Smooth muscle cell of the brain vasculature (primary cell): Measurements from ENCODE around the gene SNX4.
A peak's percentile ranks its signal among the peaks of the same experiment; 100 is the strongest.
"Not testable (repeated sequence)": the region's sequence is repeated elsewhere in the genome, so short reads cannot be mapped to it uniquely, and the experiment has no call there.

Experiments used
- DNase-seq: peaks from one replicate; pipeline ENCODE4 v3.0.0-alpha.2; 2012; ENCODE audit warnings: low read depth, low spot score

SNX4 gene

DNA sequence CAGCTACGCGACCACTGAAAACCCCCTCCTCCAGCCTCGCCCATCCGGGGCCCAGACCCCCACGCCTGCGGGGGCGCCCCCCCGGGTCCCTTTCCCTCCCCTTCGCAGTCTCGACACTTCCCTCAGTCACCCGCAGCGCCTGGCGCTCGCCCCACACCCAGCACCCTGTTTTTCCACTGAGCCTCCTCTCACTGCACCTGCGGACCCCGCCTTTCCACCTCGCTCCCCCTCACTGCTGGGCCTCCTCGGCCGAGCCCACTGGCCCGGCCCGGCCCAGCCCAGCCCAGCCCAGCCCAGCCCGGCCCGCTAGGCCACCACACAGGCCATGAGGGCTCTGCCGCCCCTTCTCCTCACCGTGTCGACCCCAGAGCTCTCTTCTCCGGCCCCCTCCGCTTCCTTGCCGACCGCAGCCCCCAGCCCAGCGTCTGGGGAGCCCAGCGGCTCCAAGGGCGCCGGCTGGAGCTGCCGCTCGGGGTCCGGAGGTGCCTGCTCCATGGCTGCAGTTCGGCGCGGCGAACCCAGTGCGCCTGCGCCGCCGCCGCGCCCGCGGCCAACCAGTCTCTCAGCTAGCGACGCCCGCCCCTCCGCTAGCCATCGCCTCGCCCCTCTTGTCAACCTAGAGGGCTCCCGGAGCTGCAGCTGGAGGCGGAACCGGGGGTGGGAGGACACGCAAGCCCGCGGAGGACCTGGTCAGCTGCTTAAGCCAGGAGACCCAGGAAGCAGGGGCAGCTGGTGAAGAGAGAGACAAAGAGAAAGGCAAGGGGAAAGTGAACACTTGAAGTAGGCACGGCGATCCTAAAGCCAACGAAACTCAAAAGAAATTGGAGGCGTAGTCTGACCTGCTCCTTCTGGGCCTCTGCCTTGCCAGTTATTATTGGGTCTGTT is at the start of gene SNX4:
TSS of gene SNX4 (minus strand) at position 525 of the 885 bp plus-strand sequence. CDS start at position 495, 30 bp downstream.
- peak; percentile 89 for DNase-seq

GRCh38 chr3:125556314-125556713 is 36.3 kb upstream of the SNX4 start:
- no peak for DNase-seq

DNA sequence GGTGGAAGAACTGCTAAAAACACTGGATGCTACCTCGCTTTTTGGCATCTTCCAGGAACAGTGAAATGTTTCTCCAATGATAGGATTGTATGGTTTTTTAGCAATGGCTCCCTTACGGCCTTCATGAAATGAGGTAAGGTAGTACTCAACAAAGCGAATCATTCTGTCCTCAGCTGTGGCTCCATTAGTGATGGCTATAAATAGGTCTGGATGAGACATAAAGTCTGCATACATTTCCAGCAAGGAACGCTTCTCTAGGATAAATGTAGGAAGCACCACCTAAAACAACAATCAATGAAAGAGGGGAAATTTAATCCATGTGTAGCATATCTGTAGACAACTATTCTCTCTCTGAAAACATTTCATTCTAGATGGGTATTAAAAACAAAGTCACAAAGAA is 32.4 kb upstream of the SNX4 start:
- DNase-seq, result no peak

GRCh38 chr3:125528920-125529319 is 8.9 kb upstream of the SNX4 start:
- DNase-seq, result no peak

DNA sequence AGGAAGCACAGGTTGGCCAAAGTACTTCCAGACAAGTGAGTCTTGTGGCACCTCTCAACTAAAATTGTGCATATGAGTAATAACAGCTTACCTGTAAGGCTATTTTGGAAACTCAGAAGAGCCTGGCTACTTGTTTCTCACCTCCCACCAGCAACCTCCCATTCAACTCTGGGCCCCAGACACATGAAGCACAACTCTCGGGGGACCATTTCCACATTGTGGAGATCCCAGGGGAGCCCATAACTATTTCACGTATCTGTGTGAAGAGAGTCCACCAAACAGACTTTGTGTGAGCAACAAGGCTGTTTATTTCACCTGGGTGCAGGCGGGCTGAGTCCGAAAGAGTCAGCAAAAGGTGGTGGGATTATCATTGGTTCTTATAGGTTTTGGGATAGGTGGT is 5.2 kb upstream of the SNX4 start:
- no peak for DNase-seq

GRCh38 chr3:125520563-125520919 is 539 bp upstream of the SNX4 start:
- not testable (repeated sequence) for DNase-seq

DNA sequence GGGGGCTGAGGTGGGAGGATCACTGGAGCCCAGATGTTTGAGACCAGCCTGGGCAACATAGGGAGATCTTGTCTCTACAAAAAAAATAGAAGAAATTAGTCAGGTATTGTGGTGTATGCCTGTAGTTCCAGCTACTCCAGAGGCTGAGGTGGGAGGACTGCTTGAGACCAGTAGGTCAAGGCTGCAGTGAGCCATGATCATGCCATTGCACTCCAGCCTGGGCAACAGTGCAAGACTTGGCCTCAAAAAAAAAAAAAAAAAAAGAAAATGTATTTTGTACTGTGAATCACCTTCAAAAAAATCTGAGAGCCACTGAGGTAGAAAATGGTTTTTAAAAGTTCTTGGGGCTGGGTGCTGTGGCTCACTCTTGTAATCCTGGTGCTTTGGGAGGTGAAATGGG is 4.6 kb downstream of the SNX4 start:
- no peak for DNase-seq

DNA sequence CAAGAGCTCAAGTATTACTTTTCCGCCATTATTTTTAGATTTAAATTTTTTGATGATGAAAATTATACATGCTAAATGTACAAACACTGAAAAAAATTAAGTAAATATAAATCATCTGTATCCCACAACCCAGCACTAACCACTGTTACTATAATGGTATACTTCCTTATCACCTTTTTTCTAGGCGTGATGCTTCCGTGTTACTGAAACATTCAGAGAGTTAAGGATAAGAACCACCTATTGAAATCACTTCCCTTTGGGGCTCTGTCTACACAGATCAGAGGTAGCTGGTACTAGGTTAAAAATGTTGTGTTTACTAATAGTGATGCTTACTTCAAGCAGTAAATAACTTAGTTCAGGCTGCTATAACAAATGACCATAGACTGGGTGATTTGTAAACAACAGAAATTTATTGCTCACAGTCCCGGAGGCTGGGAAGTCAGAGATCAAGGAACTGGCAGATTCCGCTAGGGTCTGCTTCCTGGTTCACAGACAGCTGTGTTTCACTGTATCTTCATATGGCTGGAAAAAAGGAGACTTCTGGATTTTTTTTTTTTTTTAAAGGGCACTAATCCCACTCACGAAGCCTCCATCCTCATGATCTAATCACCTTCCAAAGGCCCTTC is 6.4 kb downstream of the SNX4 start:
- DNase-seq, result no peak

- no peak for DNase-seq
These were observed 7.7 kb downstream of the SNX4 start for GRCh38 chr3:125512135-125512920.

GRCh38 chr3:125511420-125512118 is 8.4 kb downstream of the SNX4 start:
- no peak for DNase-seq

DNA sequence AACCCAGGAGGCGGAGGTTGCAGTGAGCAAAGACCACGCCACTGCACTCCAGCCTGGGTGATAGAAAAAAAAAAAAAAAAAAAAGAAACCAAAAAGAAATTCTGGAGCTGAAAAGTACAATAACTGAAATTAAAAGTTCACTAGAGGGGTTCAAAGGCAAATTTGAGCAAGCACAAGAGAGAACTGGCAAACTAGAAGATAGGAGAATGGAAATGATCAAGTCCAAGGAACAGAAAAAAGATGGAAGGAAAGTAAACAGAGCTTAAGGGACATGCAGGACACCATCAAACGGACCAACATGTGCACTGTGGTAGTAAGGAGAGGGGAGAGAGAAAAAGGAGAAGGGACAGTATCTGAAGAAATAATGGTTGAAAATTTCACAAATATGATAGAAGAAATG is 12.9 kb downstream of the SNX4 start:
- no peak for DNase-seq

DNA sequence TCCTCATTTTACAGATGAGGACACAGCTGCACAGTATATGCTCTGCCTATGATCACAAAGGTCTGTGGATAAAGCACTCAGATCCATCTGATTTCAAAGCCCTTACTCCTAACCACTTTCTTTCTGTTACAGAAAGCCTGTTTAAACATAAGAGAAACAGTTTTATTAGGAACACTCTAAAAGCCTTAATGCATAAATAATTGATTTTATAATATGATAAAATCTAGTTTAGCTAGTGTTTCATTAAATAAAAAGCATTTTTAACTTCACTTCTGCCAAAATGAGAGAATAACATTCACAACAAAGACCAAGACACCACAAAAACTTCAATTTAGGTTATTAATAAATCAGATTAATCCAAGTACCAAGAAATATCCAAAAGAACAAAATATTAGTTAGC is 21.4 kb downstream of the SNX4 start:
- DNase-seq, result no peak

DNA sequence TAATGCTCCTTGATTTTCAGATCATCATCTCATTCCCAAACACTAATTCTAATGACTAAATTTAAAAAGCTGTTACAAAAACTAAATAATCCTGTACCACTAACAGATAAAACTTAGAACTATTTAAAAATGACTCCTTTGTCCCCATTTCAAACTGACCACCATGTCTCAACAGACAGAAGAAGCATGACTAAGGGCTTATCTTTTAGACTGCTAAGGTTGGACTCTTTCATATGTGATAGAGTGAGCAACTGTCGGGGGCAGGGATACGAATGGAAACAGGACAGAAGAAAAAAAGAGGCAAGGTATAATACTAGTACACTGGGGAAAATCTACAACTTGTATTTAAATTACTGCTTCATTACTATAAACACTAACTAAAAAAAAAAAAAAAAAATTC is 23.3 kb downstream of the SNX4 start:
- DNase-seq, result no peak

DNA sequence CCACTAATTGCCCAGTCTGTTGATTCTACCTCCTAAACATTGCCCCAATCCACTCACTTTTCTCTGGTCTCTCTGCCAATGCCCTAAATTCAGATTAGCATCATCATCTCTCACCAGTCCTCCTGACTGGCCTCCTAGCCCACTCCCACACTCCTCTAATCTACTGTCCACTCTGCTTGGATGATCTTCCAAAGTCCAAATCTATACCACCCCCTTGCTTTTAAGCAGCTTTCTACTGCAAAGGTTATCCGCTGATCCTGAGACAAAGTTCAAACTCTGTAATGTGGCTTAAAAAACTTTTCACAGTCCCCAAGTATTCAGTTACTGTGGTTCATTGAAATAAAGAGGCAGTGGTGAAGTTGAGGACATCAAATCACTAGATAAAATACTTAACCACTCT is 37.6 kb downstream of the SNX4 start:
- DNase-seq, result no peak

GRCh38 chr3:125481786-125482185 is 38.2 kb downstream of the SNX4 start:
- no peak for DNase-seq

DNA sequence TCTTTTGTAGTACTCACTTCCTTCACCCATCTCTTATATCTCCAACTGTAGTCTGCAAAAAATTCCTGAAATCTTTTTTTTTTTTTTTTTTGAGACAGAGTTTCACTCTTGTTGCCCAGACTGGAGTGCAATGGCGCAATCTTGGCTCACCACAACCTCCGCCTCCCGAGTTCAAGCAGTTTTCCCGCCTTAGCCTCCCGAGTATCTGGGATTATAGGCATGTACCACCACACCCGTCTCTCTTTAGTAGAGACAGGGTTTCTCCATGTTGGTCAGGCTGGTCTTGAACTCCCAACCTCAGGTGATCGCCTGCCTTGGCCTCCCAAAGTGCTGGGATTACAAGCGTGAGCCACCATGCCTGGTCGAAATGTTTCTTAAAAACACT is 38.6 kb downstream of the SNX4 start:
- DNase-seq, result not testable (repeated sequence)

GRCh38 chr3:125480656-125481374 is 39.2 kb downstream of the SNX4 start:
- no peak for DNase-seq

DNA sequence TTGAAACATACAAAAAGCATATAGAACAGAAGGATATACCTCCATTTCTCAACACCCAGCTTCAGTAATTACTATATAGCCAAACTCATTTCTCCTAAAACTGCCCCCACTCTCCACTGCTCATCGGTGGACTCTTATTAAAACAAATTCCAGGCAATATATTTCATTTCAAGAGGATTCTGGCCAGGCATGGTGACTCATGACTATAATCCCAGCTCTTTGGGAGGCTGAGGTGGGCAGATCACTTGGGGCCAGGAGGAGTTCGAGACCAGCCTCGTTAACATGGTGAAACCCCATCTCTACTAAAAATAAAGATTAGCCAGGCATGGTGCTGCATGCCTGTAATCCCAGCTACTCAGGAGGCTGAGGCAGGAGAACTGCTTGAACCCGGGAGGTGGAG is 40.9 kb downstream of the SNX4 start:
- DNase-seq, result no peak

- no peak for DNase-seq
These were observed 41.7 kb downstream of the SNX4 start for GRCh38 chr3:125478326-125478725.

DNA sequence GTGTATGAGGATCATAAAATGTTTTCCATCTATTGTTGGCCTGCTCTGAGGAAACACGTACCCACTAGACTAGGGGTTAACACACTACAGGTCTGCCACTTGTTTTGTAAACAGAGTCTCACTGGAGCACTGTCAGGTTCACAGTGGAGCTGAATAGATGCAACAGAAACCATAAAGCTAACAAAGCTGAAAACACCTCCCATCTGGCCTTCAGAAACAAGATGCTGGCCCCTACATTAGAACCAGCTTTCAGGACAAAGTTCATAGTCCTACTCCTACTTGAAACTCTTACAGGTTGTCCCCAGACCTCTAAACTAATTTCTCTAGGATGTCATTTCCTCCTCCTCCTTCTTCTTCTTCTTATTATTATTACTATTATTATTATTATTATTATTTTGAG is 42.3 kb downstream of the SNX4 start:
- no peak for DNase-seq

DNA sequence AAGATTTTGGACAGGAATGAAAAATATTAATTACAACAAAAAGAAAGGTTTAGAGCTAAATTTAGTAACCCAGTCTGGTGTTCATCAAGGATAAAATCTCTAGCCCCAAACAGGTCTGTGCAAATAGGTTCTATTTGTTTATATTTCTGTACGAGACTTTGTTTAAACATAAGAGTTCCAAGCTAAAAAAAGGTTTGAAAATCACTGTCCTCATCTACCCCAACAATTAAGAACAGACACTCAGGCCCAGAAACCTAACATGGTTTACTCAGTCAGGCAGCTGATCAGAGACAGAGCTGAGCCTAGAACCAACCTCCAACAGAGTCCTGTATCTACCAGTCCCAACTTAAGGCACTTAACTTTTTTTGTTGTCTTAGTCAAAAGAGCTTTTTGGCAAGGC is 49.3 kb downstream of the SNX4 start:
- DNase-seq, result no peak
